Hepatocyte (in vitro differentiated cells): ENCODE results near the gene GRIK4. TPM values are rescaled to one million over a fixed set of nuclear protein-coding genes. Genes with fewer than 3 reads are reported as not detected.
"Not testable (repeated sequence)": the region's sequence is repeated elsewhere in the genome, so short reads cannot be mapped to it uniquely, and the experiment has no call there.

ENCODE experiments used
- DNase-seq: peaks from one replicate; pipeline ENCODE4 v3.0.0-alpha.2; 2016; ENCODE audit warnings: low spot score
- H2AFZ ChIP-seq: fragments of 200-600 bp; sonication (generic); 2 replicates; pipeline ENCODE4 v1.6.0; 2016; ENCODE audit warnings: antibody characterized with exemption, mild to moderate bottlenecking
- H3K27ac ChIP-seq: fragments of 200-600 bp; sonication (generic); 2 replicates; pipeline ENCODE4 v1.5.1; 2016; ENCODE audit warnings: mild to moderate bottlenecking
- H3K27me3 ChIP-seq: fragments of 200-600 bp; sonication (generic); 2 replicates; pipeline ENCODE4 v1.6.1; 2016
- H3K36me3 ChIP-seq: fragments of 200-600 bp; sonication (generic); replicated peaks from 2 replicates; pipeline ENCODE4 v1.5.1; 2016; ENCODE audit warnings: low read depth; ENCODE audit not compliant: insufficient read depth
- H3K4me1 ChIP-seq: fragments of 200-600 bp; sonication (generic); 2 replicates; pipeline ENCODE4 v1.5.1; 2016; ENCODE audit warnings: mild to moderate bottlenecking, moderate library complexity; ENCODE audit not compliant: insufficient read depth
- H3K4me2 ChIP-seq: fragments of 200-600 bp; sonication (generic); 2 replicates; pipeline ENCODE4 v1.6.0; 2016
- H3K4me3 ChIP-seq: fragments of 200-600 bp; sonication (generic); 2 replicates; pipeline ENCODE4 v1.5.1; 2016; ENCODE audit warnings: mild to moderate bottlenecking
- H3K79me2 ChIP-seq: fragments of 200-600 bp; sonication (generic); 2 replicates; pipeline ENCODE4 v1.6.0; 2017; ENCODE audit warnings: mild to moderate bottlenecking
- H3K9me2 ChIP-seq: fragments of 200-600 bp; sonication (generic); replicated peaks from 2 replicates; pipeline ENCODE4 v1.6.0; 2017; ENCODE audit warnings: mild to moderate bottlenecking; ENCODE audit not compliant: insufficient read depth
- H3K9me3 ChIP-seq: fragments of 200-600 bp; sonication (generic); 2 replicates; pipeline ENCODE4 v1.5.1; 2016; ENCODE audit warnings: low read depth, mild to moderate bottlenecking
- H4K20me1 ChIP-seq: fragments of 200-600 bp; sonication (generic); 2 replicates; pipeline ENCODE4 v1.6.0; 2016; ENCODE audit warnings: mild to moderate bottlenecking; ENCODE audit not compliant: insufficient read depth, poor library complexity, severe bottlenecking
- CTCF ChIP-seq: fragments of 200-600 bp; sonication (generic); IDR thresholded peaks from 2 replicates; pipeline ENCODE4 v1.5.1; 2016; ENCODE audit warnings: antibody characterized with exemption, mild to moderate bottlenecking; ENCODE audit not compliant: poor library complexity
- EZH2 ChIP-seq: fragments of 200-600 bp; sonication (generic); IDR thresholded peaks from 2 replicates; pipeline ENCODE4 v1.6.1; 2016; ENCODE audit warnings: antibody characterized with exemption, mild to moderate bottlenecking, borderline replicate concordance
- EZH2phosphoT487 ChIP-seq: fragments of 200-600 bp; sonication (generic); IDR thresholded peaks from one replicate; pipeline ENCODE4 v1.6.1; 2018; ENCODE audit warnings: antibody characterized with exemption, mild to moderate bottlenecking, low read depth, moderate library complexity; ENCODE audit not compliant: unreplicated experiment, severe bottlenecking
- WGBS: methylation state at CpG from one replicate; pipeline ENCODE4 v1.1.6; 2016; ENCODE audit warnings: low lambda C conversion rate; ENCODE audit errors: missing lambda C conversion rate; 5-methylcytosine and 5-hydroxymethylcytosine counted together
- polyA plus RNA-seq: library from polyadenylated mRNA; unstranded; fragments of >200 nt; fragmentation: Nextera tagmentation; extraction: Ambion mirVana; gene quantifications from 2 replicates; pipeline ENCODE4 v1.2.1, GENCODE V29; 2016
- total RNA-seq: library from RNA; depleted of rRNA; stranded (reverse); fragments of >200 nt; gene quantifications from 2 replicates; pipeline ENCODE4 v1.2.3, GENCODE V29; 2014

The GRIK4 gene
- total and polyA plus RNA-seq, 2 experiments from 2014 or later: 1.5 to 2.3 TPM

DNA sequence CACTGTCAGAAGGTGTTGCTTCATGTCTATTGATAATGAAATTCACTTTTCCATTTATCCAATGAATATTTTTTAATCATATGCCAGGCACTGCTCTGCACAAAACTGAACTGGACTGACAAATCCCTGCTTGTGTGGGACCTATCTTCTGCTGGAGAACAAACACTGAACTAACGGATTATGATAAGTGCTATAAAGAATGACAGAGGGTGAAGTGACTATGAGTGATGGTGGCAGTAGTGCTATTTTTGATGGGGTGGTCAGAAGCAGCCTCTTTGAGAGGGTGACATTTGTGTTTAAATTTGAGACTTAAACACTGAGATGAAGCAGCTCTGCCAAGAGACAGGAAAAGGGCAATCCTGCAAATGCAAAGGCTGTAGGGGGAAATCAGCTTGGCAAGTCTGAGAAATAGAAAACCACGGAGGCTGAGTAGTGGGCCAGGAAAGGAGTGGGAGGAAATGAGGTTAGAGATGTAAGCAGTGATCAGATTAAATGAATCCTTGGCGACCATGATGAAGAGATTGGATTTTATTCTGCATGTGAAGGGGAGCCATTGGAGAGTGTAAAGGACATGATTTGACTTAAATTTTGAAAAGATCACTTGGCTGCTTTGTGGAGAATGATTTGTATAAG lies 518.4 kb downstream of the GRIK4 start:
- peaks cover 76% of the 10 kb centered on the region for H3K79me2 ChIP-seq
- H3K4me2 ChIP-seq: no peak overlapping the region
- no peak for DNase-seq
- H3K9me3 ChIP-seq: no peaks in the 10 kb centered on the region
- H2AFZ ChIP-seq: no peak overlapping the region
- peaks cover 10% of the 10 kb centered on the region for H3K4me1 ChIP-seq
- H3K27ac ChIP-seq: no peak overlapping the region
- no peaks in the 10 kb centered on the region for H3K36me3 ChIP-seq
- no peaks in the 10 kb centered on the region for H3K27me3 ChIP-seq
- no peaks in the 10 kb centered on the region for H3K9me2 ChIP-seq
- 83% methylated on average over 3 of the region's 3 CpGs for WGBS
- TF ChIP-seq EZH2: no peak
- no peak for TF ChIP-seq CTCF
- TF ChIP-seq EZH2phosphoT487: no peak
- no peak overlapping the region for H3K4me3 ChIP-seq
- H4K20me1 ChIP-seq: peaks cover 5% of the 10 kb centered on the region

DNA sequence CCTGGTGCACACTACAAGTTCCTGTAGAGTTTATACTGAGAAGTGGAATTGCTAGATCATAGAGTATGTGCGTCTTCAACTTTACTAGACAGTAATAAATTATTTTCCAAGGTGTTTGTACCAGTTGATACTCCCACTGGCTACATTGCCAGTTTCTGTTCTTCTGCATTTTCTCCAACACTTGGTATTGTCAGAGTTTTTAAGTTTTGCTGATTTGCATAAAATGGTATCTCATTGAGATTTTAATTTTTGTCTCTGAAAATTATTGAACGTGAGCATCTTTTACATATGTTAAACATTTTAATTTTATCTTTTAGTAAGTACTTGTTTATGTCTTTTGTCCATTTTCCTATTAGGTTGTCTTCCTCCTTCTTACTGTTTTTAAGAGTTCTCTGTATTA lies 519.6 kb downstream of the GRIK4 start:
- H4K20me1 ChIP-seq: peaks cover 5% of the 10 kb centered on the region
- no peak overlapping the region for H3K4me3 ChIP-seq
- no peaks in the 10 kb centered on the region for H3K9me3 ChIP-seq
- H3K9me2 ChIP-seq: no peaks in the 10 kb centered on the region
- H2AFZ ChIP-seq: no peak overlapping the region
- no peaks in the 10 kb centered on the region for H3K36me3 ChIP-seq
- DNase-seq: no peak
- TF ChIP-seq CTCF (no peak), EZH2 (no peak), EZH2phosphoT487 (no peak)
- no peaks in the 10 kb centered on the region for H3K4me1 ChIP-seq
- 95% methylated on average over 2 of the region's 2 CpGs for WGBS
- H3K4me2 ChIP-seq: no peak overlapping the region
- no peaks in the 10 kb centered on the region for H3K27me3 ChIP-seq
- peaks cover 74% of the 10 kb centered on the region for H3K79me2 ChIP-seq
- H3K27ac ChIP-seq: no peak overlapping the region

DNA sequence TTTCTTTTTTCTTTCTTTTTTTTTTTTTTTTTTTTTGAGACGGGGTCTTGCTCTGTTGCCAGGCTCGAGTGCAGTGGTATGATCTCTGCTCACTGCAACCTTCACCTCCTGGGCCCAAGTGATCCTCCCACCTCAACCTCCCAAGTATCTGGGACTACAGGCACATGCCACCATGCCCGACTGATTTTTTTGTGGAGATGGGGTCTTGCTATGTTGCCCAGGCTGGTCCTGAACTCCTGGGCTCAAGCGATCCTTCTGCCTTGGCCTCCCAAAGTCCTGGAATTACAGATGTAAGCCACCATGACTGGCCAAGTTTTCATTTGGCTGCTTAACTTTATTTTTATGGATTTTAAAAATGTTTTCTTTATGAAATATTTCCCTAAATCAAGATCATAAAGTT lies 520.1 kb downstream of the GRIK4 start:
- H3K27ac ChIP-seq, H3K4me2 ChIP-seq, H3K9me3 ChIP-seq, H3K4me1 ChIP-seq, DNase-seq, H2AFZ ChIP-seq, H3K36me3 ChIP-seq, H4K20me1 ChIP-seq, H3K27me3 ChIP-seq, H3K9me2 ChIP-seq, H3K4me3 ChIP-seq: not testable (repeated sequence)
- 100% methylated on average over 3 of the region's 4 CpGs for WGBS
- peaks cover 72% of the 10 kb centered on the region for H3K79me2 ChIP-seq

GRCh38 chr11:121032546-121032945 lies 521.0 kb downstream of the GRIK4 start:
- DNase-seq: no peak
- no peaks in the 10 kb centered on the region for H3K9me3 ChIP-seq
- H4K20me1 ChIP-seq: peaks cover 2% of the 10 kb centered on the region
- H3K27ac ChIP-seq: no peak overlapping the region
- H3K4me1 ChIP-seq: no peaks in the 10 kb centered on the region
- H3K79me2 ChIP-seq: peaks cover 71% of the 10 kb centered on the region
- TF ChIP-seq CTCF: peak; percentile 35
- no peak for TF ChIP-seq EZH2
- H3K4me2 ChIP-seq: no peak overlapping the region
- no peak overlapping the region for H3K4me3 ChIP-seq
- H3K27me3 ChIP-seq: no peaks in the 10 kb centered on the region
- 79% methylated on average over 3 of the region's 3 CpGs for WGBS
- H3K36me3 ChIP-seq: no peaks in the 10 kb centered on the region
- no peaks in the 10 kb centered on the region for H3K9me2 ChIP-seq
- no peak overlapping the region for H2AFZ ChIP-seq
